Mesothelial cell of epicardium (in vitro differentiated cells): Measurements from ENCODE around the gene C9orf43. TPM values are rescaled to one million over a fixed set of nuclear protein-coding genes. Genes with fewer than 3 reads are reported as not detected.
"Not testable (repeated sequence)": the region's sequence is repeated elsewhere in the genome, so short reads cannot be mapped to it uniquely, and the experiment has no call there.

Experiments used
- DNase-seq, 2 experiments: peaks; one replicate each; pipeline ENCODE4 v3.0.0; 2021; ENCODE audit warnings: low spot score in 2 of 2; ENCODE audit not compliant: unreplicated experiment in 2 of 2
- H3K27ac Mint-ChIP-seq: 2 replicates; pipeline ENCODE4 v1.8.0; 2021; ENCODE audit warnings: mixed read lengths
- H3K27me3 Mint-ChIP-seq: 2 replicates; pipeline ENCODE4 v1.8.0; 2021; ENCODE audit warnings: low read depth, mixed read lengths
- H3K36me3 Mint-ChIP-seq: 2 replicates; pipeline ENCODE4 v1.8.0; 2021; ENCODE audit warnings: mixed read lengths
- H3K4me1 Mint-ChIP-seq: 2 replicates; pipeline ENCODE4 v1.8.0; 2021; ENCODE audit warnings: mixed read lengths
- H3K4me3 Mint-ChIP-seq: 2 replicates; pipeline ENCODE4 v1.8.0; 2021; ENCODE audit warnings: mild to moderate bottlenecking, moderate library complexity, mixed read lengths
- H3K9me3 Mint-ChIP-seq: 2 replicates; pipeline ENCODE4 v1.8.0; 2021; ENCODE audit warnings: mixed read lengths
- total RNA-seq: library from RNA; stranded (reverse); gene quantifications from 3 replicates; pipeline ENCODE4 v1.2.1, GENCODE V29; 2021
- TF ChIP-seq, protein P1 (sequence below): fragments of 200-600 bp; sonication (generic); IDR thresholded peaks from one replicate; pipeline ENCODE4 v1.5.0; 2021; ENCODE audit warnings: antibody characterized with exemption; ENCODE audit not compliant: unreplicated experiment

Gene C9orf43, protein sequence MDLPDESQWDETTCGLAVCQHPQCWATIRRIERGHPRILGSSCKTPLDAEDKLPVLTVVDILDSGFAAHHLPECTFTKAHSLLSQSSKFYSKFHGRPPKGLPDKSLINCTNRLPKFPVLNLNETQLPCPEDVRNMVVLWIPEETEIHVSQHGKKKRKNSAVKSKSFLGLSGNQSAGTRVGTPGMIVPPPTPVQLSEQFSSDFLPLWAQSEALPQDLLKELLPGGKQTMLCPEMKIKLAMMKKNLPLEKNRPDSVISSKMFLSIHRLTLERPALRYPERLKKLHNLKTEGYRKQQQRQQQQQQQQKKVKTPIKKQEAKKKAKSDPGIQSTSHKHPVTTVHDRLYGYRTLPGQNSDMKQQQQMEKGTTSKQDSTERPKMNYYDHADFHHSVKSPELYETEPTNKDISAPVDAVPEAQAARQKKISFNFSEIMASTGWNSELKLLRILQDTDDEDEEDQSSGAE
- 0.64 to 0.95 TPM (median 0.72 TPM) in 3 replicates for total RNA-seq

DNA sequence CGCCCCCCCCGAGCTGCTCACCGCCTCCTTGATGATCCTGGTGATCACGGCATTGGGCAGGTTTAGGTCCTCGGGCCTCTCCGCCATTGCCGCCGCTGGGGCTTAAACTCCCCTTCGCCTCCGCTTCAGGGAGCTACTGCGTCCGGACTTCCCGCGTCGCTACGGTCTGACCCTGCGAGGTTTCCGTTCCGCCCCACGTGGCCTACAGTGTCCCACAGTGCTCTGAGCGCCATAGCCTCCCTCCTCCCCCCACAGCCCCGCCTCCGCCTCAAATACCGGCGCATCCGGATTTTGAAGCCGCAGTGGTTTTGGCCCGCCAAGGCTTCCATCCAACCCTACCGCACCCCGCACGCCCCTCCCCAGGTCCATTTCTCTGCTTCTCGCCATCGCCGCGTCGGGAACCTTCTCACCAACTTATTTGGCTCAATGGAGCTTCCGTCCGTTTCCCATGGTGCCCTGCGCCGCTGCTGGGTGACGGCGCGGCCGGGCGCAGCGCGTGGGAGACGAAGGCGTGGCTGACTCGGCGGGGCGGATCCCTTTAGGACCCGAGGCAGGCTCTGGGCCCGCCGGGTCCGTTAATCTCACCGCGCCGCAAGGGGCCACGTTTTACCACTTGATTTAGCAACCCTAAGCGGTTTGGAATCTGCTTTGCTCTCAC lies at the start of gene C9orf43, which contains the start of gene POLE3:
C9orf43 (plus strand) TSS at position 541 of the 658 bp plus-strand sequence. CDS start 2,747 bp downstream, outside the sequence.
POLE3 (minus strand) TSS at position 469 of the 658 bp plus-strand sequence; CDS start at position 87, 382 bp downstream.
- Mint-ChIP-seq H3K4me3 (peak within 1 kb of the TSS; percentile 91), H3K27me3 (no peaks in the 10 kb centered on the region), H3K9me3 (no peaks in the 10 kb centered on the region), H3K36me3 (peaks cover 10% of the 10 kb centered on the region), H3K4me1 (peaks cover 16% of the 10 kb centered on the region), H3K27ac (peak within 1 kb of the TSS; percentile 99)
- peak; percentile 80 to 92 for DNase-seq
- TF ChIP-seq, protein P1, sequence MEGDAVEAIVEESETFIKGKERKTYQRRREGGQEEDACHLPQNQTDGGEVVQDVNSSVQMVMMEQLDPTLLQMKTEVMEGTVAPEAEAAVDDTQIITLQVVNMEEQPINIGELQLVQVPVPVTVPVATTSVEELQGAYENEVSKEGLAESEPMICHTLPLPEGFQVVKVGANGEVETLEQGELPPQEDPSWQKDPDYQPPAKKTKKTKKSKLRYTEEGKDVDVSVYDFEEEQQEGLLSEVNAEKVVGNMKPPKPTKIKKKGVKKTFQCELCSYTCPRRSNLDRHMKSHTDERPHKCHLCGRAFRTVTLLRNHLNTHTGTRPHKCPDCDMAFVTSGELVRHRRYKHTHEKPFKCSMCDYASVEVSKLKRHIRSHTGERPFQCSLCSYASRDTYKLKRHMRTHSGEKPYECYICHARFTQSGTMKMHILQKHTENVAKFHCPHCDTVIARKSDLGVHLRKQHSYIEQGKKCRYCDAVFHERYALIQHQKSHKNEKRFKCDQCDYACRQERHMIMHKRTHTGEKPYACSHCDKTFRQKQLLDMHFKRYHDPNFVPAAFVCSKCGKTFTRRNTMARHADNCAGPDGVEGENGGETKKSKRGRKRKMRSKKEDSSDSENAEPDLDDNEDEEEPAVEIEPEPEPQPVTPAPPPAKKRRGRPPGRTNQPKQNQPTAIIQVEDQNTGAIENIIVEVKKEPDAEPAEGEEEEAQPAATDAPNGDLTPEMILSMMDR, result no peak

DNA sequence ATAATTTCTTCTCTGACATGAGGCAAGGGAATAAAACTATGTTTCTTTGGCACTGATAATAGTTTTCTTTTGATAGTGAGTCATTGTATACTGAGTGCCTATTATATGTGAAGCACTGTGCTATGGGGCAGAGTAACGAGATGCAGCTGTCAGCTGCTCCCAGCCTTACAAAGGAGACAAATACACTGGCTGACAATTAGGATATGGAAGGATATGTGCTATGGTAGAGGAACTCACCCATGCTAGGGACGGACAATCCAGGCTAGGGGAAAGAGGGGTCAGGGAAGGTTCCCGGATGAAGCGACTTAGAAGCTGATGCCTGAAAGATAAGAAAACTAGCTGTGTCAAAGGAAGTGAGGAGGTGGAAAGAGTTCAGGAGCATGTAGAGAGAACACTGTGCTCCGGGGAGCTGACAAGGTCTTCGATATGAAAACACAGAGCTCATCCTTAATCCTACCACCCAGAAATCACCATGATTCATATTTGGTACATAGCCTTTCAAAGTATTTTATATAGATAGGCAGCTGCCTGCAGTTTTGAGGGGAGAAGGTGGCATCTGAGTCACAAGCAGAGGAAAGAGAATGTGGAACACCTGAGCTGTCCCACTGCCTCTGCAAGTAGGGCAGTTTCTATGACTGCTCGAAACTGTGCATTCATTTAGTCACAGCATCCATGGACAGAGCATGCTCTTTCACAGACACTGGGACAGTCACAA lies 49.1 kb upstream of the C9orf43 start:
- TF ChIP-seq, protein P1, result no peak
- H3K36me3 Mint-ChIP-seq, result no peaks in the 10 kb centered on the region
- no peaks in the 10 kb centered on the region for H3K9me3 Mint-ChIP-seq
- no peaks in the 10 kb centered on the region for H3K27me3 Mint-ChIP-seq
- H3K27ac Mint-ChIP-seq, result no peak overlapping the region
- no peak overlapping the region for H3K4me3 Mint-ChIP-seq
- H3K4me1 Mint-ChIP-seq, result peaks cover 9% of the 10 kb centered on the region
- DNase-seq, result no peak

DNA sequence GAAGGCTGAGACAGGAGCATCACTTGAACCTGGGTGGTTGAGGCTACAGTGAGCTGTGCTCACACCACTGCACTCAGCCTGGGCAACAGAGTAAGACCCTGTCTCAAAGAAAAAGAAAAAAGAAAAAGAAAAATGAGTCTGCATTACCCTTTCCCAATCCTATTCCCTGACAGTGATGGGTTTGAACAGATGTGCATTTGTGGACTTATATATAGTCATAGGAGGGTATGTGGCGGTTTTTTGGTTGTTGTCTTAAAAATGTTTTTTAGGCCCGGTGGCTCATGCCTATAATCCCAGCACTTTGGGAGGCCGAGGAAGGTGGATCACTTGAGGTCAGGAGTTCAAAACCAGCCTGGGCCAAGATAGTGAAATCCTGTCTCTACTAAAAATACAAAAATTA lies 47.2 kb upstream of the C9orf43 start:
- Mint-ChIP-seq H3K4me3 (no peak overlapping the region), H3K27me3 (no peaks in the 10 kb centered on the region), H3K36me3 (no peaks in the 10 kb centered on the region), H3K4me1 (peaks cover 9% of the 10 kb centered on the region), H3K27ac (no peak overlapping the region), H3K9me3 (no peaks in the 10 kb centered on the region)
- DNase-seq, result no peak
- TF ChIP-seq, protein P1, result no peak

DNA sequence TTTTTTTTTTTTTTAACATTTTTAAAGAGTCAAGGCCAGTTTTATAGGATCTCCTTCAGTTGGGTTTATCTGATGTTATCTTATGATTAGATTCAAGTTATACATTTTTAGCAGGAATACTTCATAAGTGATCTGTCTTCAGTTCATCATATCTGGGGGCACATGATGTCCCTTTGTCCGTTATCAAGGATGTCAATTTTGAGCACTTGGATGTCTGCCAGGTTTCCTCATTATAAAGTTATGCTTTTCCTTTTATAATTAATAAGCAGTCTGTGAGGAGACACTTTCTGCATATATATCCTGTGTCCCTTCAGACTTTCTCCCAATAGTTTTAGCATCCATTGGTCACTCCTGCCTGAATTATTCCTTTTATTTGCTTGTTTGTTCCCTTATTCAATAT lies 45.6 kb upstream of the C9orf43 start:
- H3K4me1 Mint-ChIP-seq, result peaks cover 9% of the 10 kb centered on the region
- H3K4me3 Mint-ChIP-seq, result no peak overlapping the region
- no peaks in the 10 kb centered on the region for H3K9me3 Mint-ChIP-seq
- H3K27me3 Mint-ChIP-seq, result no peaks in the 10 kb centered on the region
- TF ChIP-seq, protein P1, result no peak
- no peak overlapping the region for H3K27ac Mint-ChIP-seq
- no peaks in the 10 kb centered on the region for H3K36me3 Mint-ChIP-seq
- DNase-seq, result no peak

DNA sequence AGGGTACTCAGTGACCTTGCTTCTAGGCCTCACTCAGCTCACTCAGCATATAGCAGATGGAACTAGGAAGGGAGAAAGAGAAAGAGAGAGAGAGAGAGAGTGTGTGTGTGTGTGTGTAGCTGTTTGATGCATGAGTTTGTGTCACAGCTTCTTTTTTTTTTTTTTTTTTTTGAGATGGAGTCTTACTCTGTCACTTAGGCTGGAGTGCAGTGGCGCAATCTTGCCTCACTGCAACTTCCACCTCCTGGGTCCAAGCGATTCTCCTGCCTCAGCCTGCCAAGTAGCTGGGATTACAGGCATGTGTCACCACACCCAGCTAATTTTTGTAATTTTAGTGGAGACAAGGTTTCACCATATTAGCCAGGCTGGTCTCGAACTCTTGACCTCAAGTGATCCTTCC lies 44.9 kb upstream of the C9orf43 start:
- H3K4me1 Mint-ChIP-seq, H3K27ac Mint-ChIP-seq, H3K27me3 Mint-ChIP-seq, H3K9me3 Mint-ChIP-seq, DNase-seq, H3K4me3 Mint-ChIP-seq, H3K36me3 Mint-ChIP-seq: not testable (repeated sequence)
